OCI-LY7 (cell line): ENCODE data around the gene NTMT2. TPM values are rescaled to one million over a fixed set of nuclear protein-coding genes. Genes with fewer than 3 reads are reported as not detected.

Experiments
- BruUV-seq: library from RNA; stranded (reverse); fragments of 400-500 nt; replicated peaks from 2 replicates; lab custom pipeline; 2021; lab: Mats Ljungman, UMichigan
- CTCF ChIA-PET: fragments of 300-600 bp; sonication (Branson Sonifier 250); formaldehyde crosslinking; loops from one replicate; lab custom pipeline; 2022; ENCODE audit warnings: antibody characterized with exemption; ENCODE audit not compliant: unreplicated experiment; lab: Charles Lee
- POLR2A ChIA-PET: fragments of 300-600 bp; sonication (Branson Sonifier 250); formaldehyde crosslinking; loops from one replicate; lab custom pipeline; 2022; ENCODE audit warnings: antibody characterized with exemption; lab: Charles Lee
- DNase-seq: peaks from one replicate; pipeline ENCODE4 v3.0.0-alpha.2; 2015; ENCODE audit warnings: low spot score
- H2AFZ ChIP-seq: fragments of 200-600 bp; sonication (generic), shearing (Covaris generic); 2 replicates; pipeline ENCODE4 v1.6.1; 2014; ENCODE audit warnings: mild to moderate bottlenecking, antibody characterized with exemption, low read length, moderate library complexity
- H3K27ac ChIP-seq: fragments of 200-600 bp; sonication (generic); 2 replicates; pipeline ENCODE4 v1.5.1; 2014; ENCODE audit warnings: mixed run types, low read depth, mild to moderate bottlenecking, moderate library complexity, low read length, inconsistent platforms; ENCODE audit not compliant: poor library complexity, severe bottlenecking
- H3K36me3 ChIP-seq: fragments of 200-600 bp; sonication (generic); 2 replicates; pipeline ENCODE4 v1.6.1; 2014; ENCODE audit warnings: mild to moderate bottlenecking, antibody characterized with exemption, low read length, moderate library complexity, mixed read lengths; ENCODE audit not compliant: insufficient read depth
- H3K4me1 ChIP-seq: fragments of 200-600 bp; sonication (generic); 2 replicates; pipeline ENCODE4 v1.5.1; 2014; ENCODE audit warnings: mild to moderate bottlenecking, low read length; ENCODE audit not compliant: insufficient read depth, poor library complexity, severe bottlenecking
- H3K4me2 ChIP-seq: fragments of 200-600 bp; sonication (generic); 2 replicates; pipeline ENCODE4 v1.6.1; 2014; ENCODE audit warnings: mild to moderate bottlenecking, low read length
- H3K4me3 ChIP-seq: fragments of 200-600 bp; sonication (generic); 2 replicates; pipeline ENCODE4 v1.5.1; 2014; ENCODE audit warnings: mild to moderate bottlenecking, low read depth, low read length; ENCODE audit not compliant: poor library complexity, severe bottlenecking
- H3K79me2 ChIP-seq: fragments of 200-600 bp; sonication (generic); 2 replicates; pipeline ENCODE4 v1.6.1; 2016; ENCODE audit warnings: low read depth, mild to moderate bottlenecking, low read length, moderate library complexity, mixed read lengths; ENCODE audit not compliant: insufficient read depth
- H3K9me2 ChIP-seq: fragments of 200-600 bp; sonication (generic); 2 replicates; pipeline ENCODE4 v1.6.1; 2016; ENCODE audit warnings: mild to moderate bottlenecking, low read length, mixed read lengths; ENCODE audit not compliant: insufficient read depth
- H3K9me3 ChIP-seq: fragments of 200-600 bp; sonication (generic); 2 replicates; pipeline ENCODE4 v1.6.1; 2014; ENCODE audit warnings: mild to moderate bottlenecking, mixed run types, low read length, mixed read lengths
- H4K20me1 ChIP-seq: fragments of 200-600 bp; sonication (generic); 2 replicates; pipeline ENCODE4 v1.6.1; 2014; ENCODE audit warnings: mild to moderate bottlenecking, antibody characterized with exemption, low read length, moderate library complexity, mixed read lengths; ENCODE audit not compliant: insufficient read depth
- EZH2phosphoT487 ChIP-seq: fragments of 200-600 bp; sonication (generic); IDR thresholded peaks from 2 replicates; pipeline ENCODE4 v1.6.1; 2018; ENCODE audit warnings: low read depth, borderline replicate concordance, mild to moderate bottlenecking, mixed run types, antibody characterized with exemption, low read length, moderate library complexity, mixed read lengths
- intact Hi-C: fragments of 100-400 bp; cut with micrococcal nuclease; formaldehyde crosslinking; loops from one replicate; pipeline ENCODE4 v1.10.0; 2022; ENCODE audit not compliant: unreplicated experiment
- total RNA-seq, 2 experiments: library from RNA; depleted of rRNA in 1 of 2; stranded (reverse); fragments of >200 nt in 1 of 2; shearing (Covaris generic) in 1 of 2; gene quantifications; 2 replicates each; pipeline ENCODE4 v1.2.3, GENCODE V29; 2014 to 2022
- TF ChIP-seq, protein P1 (sequence below): fragments of 200-600 bp; sonication (generic); conservative IDR thresholded peaks from 2 replicates; pipeline ENCODE4 v1.5.1; 2014; ENCODE audit warnings: mild to moderate bottlenecking, antibody characterized with exemption, low read length, moderate library complexity, mixed read lengths

Gene NTMT2
- total RNA-seq, 2 experiments from 2014 or later, result not detected

DNA sequence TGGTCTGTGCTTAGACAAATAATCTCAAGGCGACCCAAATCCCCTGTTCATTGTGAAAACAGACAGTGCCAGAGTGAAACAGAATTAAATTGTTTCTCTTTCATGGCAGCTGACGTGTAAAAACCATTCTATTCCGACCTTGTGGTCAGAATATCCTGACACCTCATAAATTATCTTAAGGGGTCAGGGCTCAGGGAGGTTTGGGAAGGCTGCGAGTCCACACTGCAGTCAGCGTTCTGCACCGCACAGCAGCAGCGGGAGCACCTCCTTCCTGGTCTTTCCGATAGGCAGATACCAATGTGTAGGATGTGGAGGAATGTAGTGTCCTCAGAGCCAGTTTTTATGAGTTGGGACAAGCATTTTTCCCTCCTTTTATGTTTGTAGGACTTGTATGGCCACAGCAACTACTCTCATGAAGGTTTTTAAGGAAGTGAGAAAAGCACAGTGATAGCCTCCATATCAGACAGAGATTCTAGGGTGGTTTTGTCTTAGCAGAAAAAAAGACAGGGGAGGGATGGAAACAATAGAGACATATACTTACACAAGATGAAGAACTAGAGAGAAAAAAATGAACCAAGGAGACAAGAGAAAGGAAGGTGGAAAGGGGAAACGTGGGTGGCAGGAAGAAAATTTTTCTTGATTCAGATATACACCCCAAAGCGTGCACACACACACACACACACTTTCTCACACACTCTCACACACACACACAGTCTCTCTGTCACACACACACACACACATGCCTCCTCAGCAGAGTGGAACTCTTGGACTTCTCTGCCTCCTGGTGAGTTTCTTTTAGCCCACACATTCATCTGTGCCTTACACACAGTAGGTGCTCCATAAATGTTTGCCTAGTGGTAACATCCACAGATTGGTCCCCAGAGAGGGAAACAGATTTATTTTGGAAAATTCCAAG is 68.6 kb downstream of the NTMT2 start:
- no peak for TF ChIP-seq EZH2phosphoT487
- TF ChIP-seq, protein P1, sequence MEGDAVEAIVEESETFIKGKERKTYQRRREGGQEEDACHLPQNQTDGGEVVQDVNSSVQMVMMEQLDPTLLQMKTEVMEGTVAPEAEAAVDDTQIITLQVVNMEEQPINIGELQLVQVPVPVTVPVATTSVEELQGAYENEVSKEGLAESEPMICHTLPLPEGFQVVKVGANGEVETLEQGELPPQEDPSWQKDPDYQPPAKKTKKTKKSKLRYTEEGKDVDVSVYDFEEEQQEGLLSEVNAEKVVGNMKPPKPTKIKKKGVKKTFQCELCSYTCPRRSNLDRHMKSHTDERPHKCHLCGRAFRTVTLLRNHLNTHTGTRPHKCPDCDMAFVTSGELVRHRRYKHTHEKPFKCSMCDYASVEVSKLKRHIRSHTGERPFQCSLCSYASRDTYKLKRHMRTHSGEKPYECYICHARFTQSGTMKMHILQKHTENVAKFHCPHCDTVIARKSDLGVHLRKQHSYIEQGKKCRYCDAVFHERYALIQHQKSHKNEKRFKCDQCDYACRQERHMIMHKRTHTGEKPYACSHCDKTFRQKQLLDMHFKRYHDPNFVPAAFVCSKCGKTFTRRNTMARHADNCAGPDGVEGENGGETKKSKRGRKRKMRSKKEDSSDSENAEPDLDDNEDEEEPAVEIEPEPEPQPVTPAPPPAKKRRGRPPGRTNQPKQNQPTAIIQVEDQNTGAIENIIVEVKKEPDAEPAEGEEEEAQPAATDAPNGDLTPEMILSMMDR, result no peak
- ChIA-PET POLR2A (no interaction called here), CTCF (no interaction called here)
- Histone ChIP-seq H3K36me3 (no peaks in the 10 kb centered on the region), H3K9me2 (no peaks in the 10 kb centered on the region), H3K4me3 (no peak overlapping the region), H3K79me2 (no peaks in the 10 kb centered on the region), H3K4me1 (no peaks in the 10 kb centered on the region), H3K27ac (no peak overlapping the region), H3K9me3 (no peaks in the 10 kb centered on the region), H2AFZ (no peak overlapping the region), H3K4me2 (no peak overlapping the region), H4K20me1 (no peaks in the 10 kb centered on the region)
- no TSS peak for BruUV-seq
- intact Hi-C loops, result no loop called here
- no peak for DNase-seq

DNA sequence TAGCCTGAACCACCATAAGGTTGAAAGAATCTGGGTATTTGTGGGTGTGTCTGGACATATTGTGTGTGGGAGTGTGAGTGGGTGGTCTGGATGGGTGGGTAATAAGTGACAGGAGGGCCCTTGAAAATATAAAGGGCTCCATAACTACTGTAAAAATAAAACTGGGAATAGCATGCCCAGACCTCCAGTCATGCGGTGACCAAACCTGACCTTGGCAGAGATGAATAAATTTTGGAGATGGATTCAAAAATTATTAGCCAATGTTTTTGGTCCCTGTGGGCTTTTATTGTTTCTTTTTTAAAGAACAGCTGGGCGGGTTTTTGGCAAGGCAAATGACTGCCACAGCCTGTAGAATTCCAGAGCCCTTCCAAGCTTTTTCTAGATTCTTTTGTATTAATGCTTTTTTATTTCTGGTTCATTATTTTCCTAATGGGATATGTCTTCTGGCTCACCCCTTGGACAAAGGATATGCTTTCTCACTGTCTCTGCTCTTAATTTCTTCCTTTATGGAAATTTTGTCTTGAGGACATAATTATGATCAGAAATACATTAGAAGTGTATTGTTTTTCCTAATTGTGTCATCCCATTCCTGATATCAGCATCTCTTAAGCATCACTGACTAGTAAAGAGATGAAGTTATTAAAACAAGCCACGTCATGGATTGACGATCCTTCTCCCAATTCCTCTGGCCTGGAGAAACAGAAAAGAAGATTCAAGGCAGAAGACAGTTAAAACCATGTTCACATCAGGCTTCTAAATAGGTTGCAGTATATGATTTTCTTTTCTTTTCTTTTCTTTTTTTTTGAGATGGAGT is 69.5 kb downstream of the NTMT2 start:
- Histone ChIP-seq H3K36me3 (no peaks in the 10 kb centered on the region), H2AFZ (no peak overlapping the region), H3K4me1 (no peaks in the 10 kb centered on the region), H3K27ac (no peak overlapping the region), H3K9me2 (no peaks in the 10 kb centered on the region), H4K20me1 (no peaks in the 10 kb centered on the region), H3K4me2 (no peak overlapping the region), H3K4me3 (no peak overlapping the region), H3K79me2 (no peaks in the 10 kb centered on the region), H3K9me3 (no peaks in the 10 kb centered on the region)
- intact Hi-C loops, result no loop called here
- no peak for TF ChIP-seq EZH2phosphoT487
- TF ChIP-seq, protein P1, result no peak
- BruUV-seq, result no TSS peak
- ChIA-PET CTCF (no interaction called here), POLR2A (no interaction called here)
- DNase-seq, result no peak
